NCI-H2107 treated with DMSO at 0.1 percent for 48 hours (cell line): Measurements from ENCODE around the gene FGGY.

ENCODE experiments used
- DNase-seq: peaks from one replicate; lab custom pipeline; 2025; ENCODE audit not compliant: unreplicated experiment; lab: John Stamatoyannopoulos, UW

FGGY gene

GRCh38 chr1:59410457-59410856 is 113.6 kb downstream of the FGGY start:
- no peak for DNase-seq

DNA sequence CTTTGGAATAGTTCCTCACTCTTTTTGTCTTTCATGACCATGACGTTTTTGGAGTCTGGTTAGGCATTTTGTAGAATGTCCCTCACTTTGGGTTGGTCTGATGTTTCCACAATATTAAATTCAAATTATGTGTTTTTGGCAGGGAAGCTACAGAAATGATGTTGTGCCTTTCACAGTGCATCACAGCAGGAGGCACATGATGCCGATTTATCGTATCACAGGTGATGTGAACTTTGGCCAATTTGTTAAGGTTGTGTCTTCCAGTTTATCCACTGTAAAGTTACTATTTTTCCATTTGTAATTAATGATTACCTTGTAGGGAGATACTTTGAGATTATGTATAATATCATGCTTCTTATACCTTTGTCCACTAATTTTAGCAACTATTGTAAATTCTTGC is 114.3 kb downstream of the FGGY start:
- no peak for DNase-seq

DNA sequence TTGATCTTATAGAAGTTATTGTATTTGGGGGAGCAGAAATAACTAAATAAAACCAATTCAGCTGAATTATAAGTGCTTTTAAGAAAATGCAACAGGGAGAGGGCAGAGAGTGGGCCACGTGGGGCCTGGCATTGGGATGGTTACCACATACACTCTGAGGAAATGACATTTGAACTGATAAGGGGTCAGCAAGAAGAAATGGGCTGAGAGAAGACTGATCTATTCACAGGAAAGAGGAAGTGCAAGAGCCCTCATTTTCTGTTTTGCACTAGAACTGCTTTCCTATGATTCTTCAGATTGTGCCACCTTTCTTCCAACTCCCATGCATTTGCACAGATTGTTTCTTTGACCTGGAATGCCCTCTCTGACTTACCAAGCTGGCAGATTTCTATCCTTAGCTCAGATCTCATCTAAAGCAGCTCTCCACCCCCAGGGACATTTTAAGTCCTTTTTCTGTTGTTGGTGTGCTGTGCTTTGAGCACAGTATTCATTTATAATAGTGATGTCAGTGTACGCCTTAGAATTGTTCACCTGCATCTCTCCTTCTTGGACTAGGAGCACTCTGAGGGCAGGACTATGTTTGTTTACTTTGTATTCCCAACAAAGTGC is 115.9 kb downstream of the FGGY start:
- no peak for DNase-seq

DNA sequence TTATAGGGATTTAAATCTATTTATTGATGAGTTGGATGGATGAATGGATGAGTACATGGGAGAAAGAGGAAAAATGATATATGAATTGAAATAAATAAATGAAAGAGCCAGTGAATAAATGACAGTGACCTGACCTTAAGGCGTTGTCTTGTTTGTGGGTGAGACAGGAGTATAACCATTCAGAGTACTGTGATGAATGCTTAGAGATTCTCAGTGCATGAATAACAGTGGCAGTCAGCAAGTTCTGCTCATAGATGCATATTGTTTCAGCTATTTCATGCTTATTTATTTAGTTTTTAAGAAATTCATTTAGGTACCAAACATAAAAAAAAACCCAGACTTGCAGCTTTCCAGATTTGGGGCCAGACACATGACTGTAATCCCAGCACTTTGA is 116.4 kb downstream of the FGGY start:
- no peak for DNase-seq

DNA sequence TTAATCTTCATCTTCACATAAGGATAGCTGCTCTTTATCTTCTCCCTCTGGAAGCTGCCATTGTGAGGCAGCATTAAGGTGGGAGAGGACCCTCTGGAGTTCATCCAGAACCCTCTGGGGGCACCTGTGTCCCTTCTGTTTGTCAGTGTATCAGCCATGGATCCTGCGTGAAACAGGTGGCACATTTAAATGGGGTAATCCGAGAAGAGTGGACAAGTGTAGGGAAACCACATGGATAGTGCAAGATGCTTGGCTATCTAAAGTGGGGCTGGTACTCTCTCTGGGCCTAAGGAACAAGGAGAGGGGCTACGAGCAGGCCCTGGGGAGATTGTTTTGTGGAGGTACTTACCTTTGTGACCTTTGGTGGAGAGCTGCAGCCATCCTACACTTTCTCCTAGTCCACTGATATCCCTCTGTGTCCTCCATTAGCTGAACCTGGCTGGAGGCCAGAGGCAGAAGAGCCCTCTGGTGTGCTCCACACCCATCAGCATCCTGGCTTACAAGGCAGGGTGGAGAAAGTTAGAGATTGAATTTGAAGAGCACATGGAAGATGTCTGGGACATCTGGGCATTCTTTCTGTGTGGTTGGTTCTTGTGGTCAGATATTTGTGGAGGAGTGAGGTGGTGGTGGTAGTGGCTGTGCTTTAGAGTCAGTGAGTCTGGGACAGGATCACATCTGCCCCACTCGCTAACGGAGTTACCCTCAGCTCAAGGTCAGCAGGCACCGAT is 117.7 kb downstream of the FGGY start:
- DNase-seq: no peak

DNA sequence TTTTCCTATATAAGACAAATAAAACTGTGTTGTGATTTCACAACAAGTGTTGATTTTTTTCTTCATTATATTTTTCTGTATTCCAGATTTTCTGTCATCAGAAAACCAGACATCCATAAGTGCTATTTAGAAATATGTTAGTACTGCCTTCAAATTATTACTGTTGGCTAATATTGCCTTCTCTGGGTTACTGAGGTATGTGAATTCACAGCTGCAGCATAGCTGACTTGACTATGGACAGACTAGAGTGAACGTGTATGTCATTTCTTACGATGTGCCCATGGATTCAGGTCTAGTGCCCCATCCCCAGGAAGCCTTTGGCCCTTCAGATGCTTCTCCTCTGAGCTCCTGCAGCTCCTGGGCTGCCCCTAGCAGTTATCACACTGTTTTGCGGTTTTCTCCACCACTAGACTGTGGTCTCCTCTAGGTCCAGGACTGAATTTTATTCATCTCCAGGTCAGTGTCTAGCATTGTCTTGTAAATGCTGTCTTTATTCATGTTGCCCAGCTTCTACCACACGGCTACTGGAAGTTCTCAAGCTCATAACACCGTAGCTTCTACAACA is 118.5 kb downstream of the FGGY start:
- DNase-seq: no peak

GRCh38 chr1:59415881-59416280 is 119.0 kb downstream of the FGGY start:
- DNase-seq: no peak

- DNase-seq: no peak
These were observed 120.5 kb downstream of the FGGY start for GRCh38 chr1:59417406-59417805.

DNA sequence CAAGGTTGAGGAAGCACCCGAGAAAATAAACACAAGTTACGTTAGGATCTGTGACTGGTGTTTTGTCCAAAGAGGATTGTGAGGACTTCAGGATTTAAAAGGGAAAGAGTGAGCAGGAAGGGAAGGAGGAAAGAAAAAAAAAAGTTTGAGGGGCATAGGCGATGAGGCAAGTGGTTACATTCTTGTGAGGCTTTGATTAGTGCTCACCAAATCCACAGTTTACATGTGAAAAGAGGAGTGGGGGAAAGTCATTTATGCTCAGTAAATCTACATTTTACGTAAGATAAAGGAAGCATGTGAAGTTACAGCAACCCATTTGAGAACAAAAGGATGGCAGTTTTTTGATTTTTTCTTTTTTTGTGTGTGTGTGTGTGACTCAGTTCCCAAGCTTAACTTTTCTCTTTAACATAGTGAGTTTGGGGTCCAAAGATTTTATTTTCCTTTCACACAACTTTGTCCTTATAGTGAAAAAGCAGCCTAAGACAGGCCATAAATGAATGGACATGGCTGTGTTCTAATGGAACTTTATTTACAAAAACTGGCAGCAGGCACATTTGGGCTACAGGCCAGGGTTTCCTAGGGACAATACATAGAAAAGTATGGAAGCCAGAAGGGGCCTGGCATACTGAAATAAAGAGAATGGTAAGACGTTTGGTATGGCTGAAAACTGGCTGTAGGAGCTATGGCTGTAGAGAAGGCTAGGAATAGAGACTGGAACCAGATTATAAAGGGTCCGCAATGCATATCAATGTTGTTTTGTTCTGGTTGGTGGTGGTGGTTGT is 121.7 kb downstream of the FGGY start:
- no peak for DNase-seq

GRCh38 chr1:59419361-59420140 is 122.7 kb downstream of the FGGY start:
- DNase-seq: no peak

DNA sequence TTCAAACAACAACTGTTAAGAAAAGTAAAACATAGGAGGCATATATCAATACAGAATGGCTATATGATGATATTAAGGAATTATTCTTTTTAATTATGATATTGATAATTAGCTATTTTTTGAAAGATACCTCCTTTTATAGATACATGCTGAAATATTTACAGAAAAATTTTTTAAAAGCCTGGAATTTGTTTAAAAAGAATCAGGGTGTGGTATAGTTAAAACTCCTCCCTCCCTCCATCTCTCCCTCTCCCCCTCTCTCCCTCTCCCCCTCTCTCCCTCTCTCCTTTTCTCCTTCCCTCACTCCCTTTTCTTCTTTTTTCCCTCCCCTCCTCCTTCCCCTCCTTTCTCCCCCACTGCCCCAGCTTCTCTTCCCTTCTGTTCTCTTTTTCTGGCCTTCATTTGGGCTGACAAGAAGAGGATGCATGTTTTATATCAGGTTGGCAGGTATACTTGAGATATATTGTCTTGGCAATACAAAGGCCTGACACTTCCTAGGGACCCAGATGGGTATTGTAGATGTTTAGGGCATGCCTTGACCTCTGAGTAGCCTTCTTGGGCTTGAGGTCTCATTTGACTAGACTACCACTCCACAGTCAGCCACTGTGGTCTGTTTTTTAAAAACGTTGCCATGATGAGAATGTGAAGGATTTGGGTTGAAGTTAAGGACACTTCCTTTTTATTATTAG is 124.5 kb downstream of the FGGY start:
- DNase-seq: no peak

DNA sequence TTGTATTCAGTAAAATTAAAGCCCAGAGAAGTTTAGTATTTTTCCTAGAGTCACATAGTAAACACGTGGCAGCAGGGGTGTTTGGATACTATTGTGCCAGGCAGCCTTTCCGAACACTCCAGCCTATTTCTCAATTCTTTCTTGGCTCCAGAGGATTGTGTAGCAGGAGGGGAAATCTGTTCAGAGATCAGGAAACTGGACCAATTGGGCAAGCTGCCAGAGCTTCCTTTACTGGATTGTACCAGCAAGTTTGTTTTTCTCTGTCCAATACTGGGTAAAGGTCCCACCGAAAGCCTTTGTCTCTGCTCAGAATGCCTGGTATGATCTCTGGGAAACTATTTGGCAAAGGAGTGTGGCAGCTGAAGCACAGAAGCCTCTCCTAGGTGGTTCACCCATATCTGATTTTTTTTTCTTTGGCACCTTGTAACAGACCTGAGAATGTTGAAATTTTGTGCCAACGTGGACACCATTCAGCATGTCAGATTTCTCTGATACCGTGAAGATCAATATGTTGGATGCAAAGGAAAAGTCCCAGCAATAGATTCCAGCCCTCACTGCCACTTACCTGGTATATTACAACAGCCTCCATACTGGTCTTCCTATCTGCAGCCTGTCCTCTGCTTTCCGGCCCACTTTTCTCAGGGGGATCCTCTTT is 126.2 kb downstream of the FGGY start:
- no peak for DNase-seq

DNA sequence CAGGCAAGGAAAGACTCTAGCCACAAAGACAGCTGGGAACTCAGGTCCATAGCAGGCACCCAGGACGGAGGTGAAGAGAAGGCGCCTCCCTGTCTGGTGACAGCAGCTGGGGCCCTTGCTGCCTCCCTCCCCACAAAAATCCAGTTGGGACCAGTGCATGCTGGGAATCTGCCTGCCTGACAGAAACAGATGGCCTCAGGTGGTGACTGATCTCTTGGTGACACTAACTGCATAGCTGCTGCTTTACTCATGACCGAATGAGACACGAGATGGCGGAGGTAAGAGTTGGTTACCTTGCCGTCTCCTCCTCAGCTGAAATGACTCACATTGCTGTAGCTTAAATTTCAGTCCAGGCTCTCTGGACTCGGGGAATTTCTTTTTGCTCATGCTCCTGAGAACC is 130.3 kb downstream of the FGGY start:
- peak; percentile 88 for DNase-seq

- no peak for DNase-seq
These were observed 130.9 kb downstream of the FGGY start for GRCh38 chr1:59427784-59428183.

- DNase-seq: no peak
These were observed 131.9 kb downstream of the FGGY start for GRCh38 chr1:59428828-59429227.

- DNase-seq: peak; percentile 73
These were observed 132.8 kb downstream of the FGGY start for GRCh38 chr1:59429656-59430055.

DNA sequence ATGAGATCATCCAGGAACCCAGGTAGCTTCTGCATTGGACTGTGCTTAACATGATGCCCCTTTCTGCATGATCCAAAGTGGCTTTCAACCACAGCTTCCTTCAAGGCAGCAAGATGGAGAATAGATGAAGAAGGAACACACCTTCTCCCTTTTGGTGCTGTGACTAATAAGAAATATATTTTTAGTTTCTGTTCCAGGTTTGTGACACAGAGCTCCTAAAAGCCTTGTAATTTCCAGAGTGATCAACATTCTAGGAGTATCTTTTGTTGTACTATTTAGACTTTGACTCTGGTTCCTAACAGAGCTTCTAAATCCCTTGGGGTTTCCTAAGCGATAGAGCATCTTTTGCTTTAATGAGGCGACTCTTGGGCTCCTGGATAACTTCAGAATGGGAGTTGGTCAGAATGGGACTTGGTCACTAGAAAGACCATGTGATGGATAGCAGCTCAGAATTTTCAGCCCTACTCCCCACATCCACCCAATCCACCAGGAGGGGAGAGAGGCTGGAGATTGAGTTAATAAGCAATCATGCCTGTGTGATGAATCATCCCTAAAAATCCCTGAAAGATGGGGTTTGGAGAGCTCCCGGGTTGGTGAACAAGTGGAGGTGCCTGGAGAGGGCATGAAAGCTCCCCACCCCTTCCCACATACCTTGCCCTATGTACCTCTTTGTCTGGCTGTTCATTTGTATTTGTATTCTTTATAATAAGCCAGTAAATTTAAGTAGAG is 134.8 kb downstream of the FGGY start:
- DNase-seq: no peak

GRCh38 chr1:59432531-59433439 is 135.9 kb downstream of the FGGY start:
- DNase-seq: no peak
